K562 (cell line): Measurements from ENCODE around the gene RBM19. TPM values are rescaled to one million over a fixed set of nuclear protein-coding genes. Genes with fewer than 3 reads are reported as not detected.
A peak's percentile ranks its signal among the peaks of the same experiment; 100 is the strongest.

Source experiments
- ATAC-seq: fragments of 200-7000 bp; cut with Tn5 transposase; 3 replicates; pipeline ENCODE4 v1.9.1; 2020; ENCODE audit warnings: moderate library complexity
- BruUV-seq: library from RNA; stranded (reverse); fragments of 400-500 nt; replicated peaks from 2 replicates; lab custom pipeline; 2021; lab: Mats Ljungman, UMichigan
- CTCF ChIA-PET: fragments of 300-600 bp; formaldehyde crosslinking; extraction: SDS; loops from one replicate; lab custom pipeline; 2021; ENCODE audit warnings: low intra/inter-chr PET ratio; lab: Yijun Ruan, JAX
- POLR2A ChIA-PET: fragments of 300-600, 350-650 bp; sonication (Branson Sonifier 250); formaldehyde crosslinking; extraction: SDS; loops from one replicate; lab custom pipeline; 2021; ENCODE audit warnings: antibody characterized with exemption, inconsistent platforms; lab: Yijun Ruan, JAX
- DNase-seq, 4 experiments: peaks; one replicate each; pipeline versions ENCODE4 v3.0.0 to v3.0.0-alpha.2; 2011 to 2018; ENCODE audit warnings: low spot score in 3 of 4, mixed read lengths in 3 of 4; ENCODE audit errors: extremely low read depth in 1 of 4
- FAIRE-seq: peaks from 2 replicates; lab custom pipeline; 2011; peaks lifted over from hg19 to GRCh38; lab: Jason Lieb, UNC
- H2AFZ ChIP-seq: 2 replicates; pipeline ENCODE4 v1.6.0; 2011; ENCODE audit warnings: low read depth, low read length, control low read depth, inconsistent platforms
- H3K27ac ChIP-seq: fragments of 200-600 bp; 3 replicates; pipeline ENCODE4 v1.8.0; 2011; ENCODE audit warnings: low read depth, mild to moderate bottlenecking, control low read depth, inconsistent platforms, low read length, moderate library complexity, mixed read lengths; ENCODE audit errors: extremely low read depth
- H3K27me3 ChIP-seq, 2 experiments: fragments of 300-600 bp in 1 of 2; 2 replicates in 1 of 2; 3 replicates in 1 of 2; pipeline versions ENCODE4 v1.6.0 to v1.8.0; 2011; ENCODE audit warnings: inconsistent platforms in 2 of 2, low read length in 2 of 2, mild to moderate bottlenecking in 1 of 2, mixed read lengths in 1 of 2, moderate library complexity in 1 of 2; ENCODE audit not compliant: control insufficient read depth in 2 of 2, insufficient read depth in 2 of 2
- H3K36me3 ChIP-seq: fragments of 300-600 bp; 3 replicates; pipeline ENCODE4 v1.8.0; 2011; ENCODE audit warnings: mild to moderate bottlenecking, low read length, inconsistent platforms; ENCODE audit not compliant: control insufficient read depth, insufficient read depth
- H3K4me1 ChIP-seq, 2 experiments: fragments of 200-600 bp in 1 of 2; replicated peaks in 1 of 2; 2 replicates in 1 of 2; 3 replicates in 1 of 2; pipeline versions ENCODE4 v1.5.1 to v1.8.0; 2011; ENCODE audit warnings: inconsistent platforms in 2 of 2, low read length in 2 of 2, mild to moderate bottlenecking in 1 of 2, mixed read lengths in 1 of 2, moderate library complexity in 1 of 2; ENCODE audit not compliant: control insufficient read depth in 2 of 2, insufficient read depth in 2 of 2
- H3K4me2 ChIP-seq: 2 replicates; pipeline ENCODE4 v1.6.1; 2011; ENCODE audit warnings: low read length, control low read depth, inconsistent platforms, mixed read lengths; ENCODE audit not compliant: insufficient read depth
- H3K4me3 ChIP-seq: fragments of 200-600 bp; sonication (generic), shearing (Covaris generic); 2 replicates; pipeline ENCODE4 v1.5.1; 2016; ENCODE audit warnings: control low read depth, inconsistent platforms
- H3K79me2 ChIP-seq: fragments of 200-600 bp; 3 replicates; pipeline ENCODE4 v1.8.0; 2011; ENCODE audit warnings: low read length, inconsistent platforms; ENCODE audit not compliant: control insufficient read depth, insufficient read depth
- H3K9ac ChIP-seq, 2 experiments: 2 replicates each; pipeline versions ENCODE4 v1.6.0 to v1.6.1; 2011; ENCODE audit warnings: low read depth in 2 of 2, low read length in 2 of 2, control low read depth in 1 of 2, inconsistent platforms in 1 of 2, mild to moderate bottlenecking in 1 of 2, mixed read lengths in 1 of 2; ENCODE audit not compliant: insufficient read depth in 1 of 2
- H3K9me1 ChIP-seq: one replicate; pipeline ENCODE4 v1.6.0; 2011; ENCODE audit warnings: inconsistent platforms, mild to moderate bottlenecking, low read length, moderate library complexity; ENCODE audit not compliant: control insufficient read depth, insufficient read depth
- H3K9me3 ChIP-seq: replicated peaks from 2 replicates; pipeline ENCODE4 v1.5.1; 2011; ENCODE audit warnings: low read depth, low read length, inconsistent platforms; ENCODE audit not compliant: control insufficient read depth, insufficient read depth
- H4K20me1 ChIP-seq: replicated peaks from 2 replicates; pipeline ENCODE4 v1.6.1; 2011; ENCODE audit warnings: low read length, inconsistent platforms, mixed read lengths; ENCODE audit not compliant: control insufficient read depth, insufficient read depth
- BCOR ChIP-seq: fragments of 450-650 bp; IDR thresholded peaks from 2 replicates; pipeline ENCODE4 v1.6.1; 2016
- KDM1A ChIP-seq, 2 experiments: fragments of 450-650 bp; IDR thresholded peaks; 2 replicates each; pipeline ENCODE4 v1.6.1; 2016; ENCODE audit warnings: mild to moderate bottlenecking in 2 of 2
- MCM7 ChIP-seq, 2 experiments: fragments of 450-650 bp; IDR thresholded peaks; 2 replicates each; pipeline ENCODE4 v1.6.1; 2016 to 2018
- MEIS2 ChIP-seq: fragments of 450-650 bp; IDR thresholded peaks from 2 replicates; pipeline ENCODE4 v1.6.1; 2014; ENCODE audit warnings: mild to moderate bottlenecking; ENCODE audit not compliant: partially characterized antibody
- RBM25 ChIP-seq: fragments of 200-400 bp; formaldehyde crosslinking; IDR thresholded peaks from 2 replicates; pipeline ENCODE4 v1.6.1; 2018; ENCODE audit warnings: low read length, low read depth, moderate library complexity; ENCODE audit not compliant: severe bottlenecking
- RBM34 ChIP-seq: fragments of 200-400 bp; formaldehyde crosslinking; IDR thresholded peaks from 2 replicates; pipeline ENCODE4 v1.6.1; 2018; ENCODE audit warnings: low read length, borderline replicate concordance; ENCODE audit not compliant: insufficient read depth
- SAFB ChIP-seq: fragments of 200-400 bp; formaldehyde crosslinking; IDR thresholded peaks from 2 replicates; pipeline ENCODE4 v1.6.1; 2017; ENCODE audit warnings: low read depth, low read length, borderline replicate concordance
- SUPT5H ChIP-seq: fragments of 450-650 bp; IDR thresholded peaks from 2 replicates; pipeline ENCODE4 v1.6.1; 2016
- WHSC1 ChIP-seq: IDR thresholded peaks from one replicate; pipeline ENCODE4 v1.6.1; 2012; ENCODE audit warnings: low read length, control low read depth, inconsistent platforms
- ZFP36 ChIP-seq: fragments of 150-350 bp; IDR thresholded peaks from 2 replicates; pipeline ENCODE4 v1.6.1; 2018; ENCODE audit warnings: low read length, low read depth; ENCODE audit not compliant: partially characterized antibody
- ZNF133 ChIP-seq: fragments of 250-450 bp; sonication (Bioruptor Pico); IDR thresholded peaks from 2 replicates; pipeline ENCODE4 v1.4.0; 2020; ENCODE audit warnings: mild to moderate bottlenecking
- ZNF174 ChIP-seq: fragments of 250-450 bp; sonication (Bioruptor Pico); IDR thresholded peaks from 2 replicates; pipeline ENCODE4 v1.4.0; 2020; ENCODE audit warnings: mild to moderate bottlenecking
- ZNF586 ChIP-seq: fragments of 450-650 bp; formaldehyde crosslinking; conservative IDR thresholded peaks from 2 replicates; pipeline ENCODE4 v1.4.0; 2020; ENCODE audit warnings: mild to moderate bottlenecking, moderate library complexity
- ZZZ3 ChIP-seq: fragments of 450-650 bp; IDR thresholded peaks from 2 replicates; pipeline ENCODE4 v1.6.1; 2016; ENCODE audit warnings: antibody characterized with exemption, mild to moderate bottlenecking, moderate library complexity
- WGBS: fragments of 100-300 bp; shearing (Covaris generic); methylation state at CpG from one replicate; pipeline ENCODE4 v1.1.6; 2016; ENCODE audit warnings: low coverage, mixed read lengths; ENCODE audit not compliant: insufficient coverage; ENCODE audit errors: missing lambda C conversion rate; 5-methylcytosine and 5-hydroxymethylcytosine counted together
- in situ Hi-C: fragments of 300-500 bp; cut with MboI; formaldehyde crosslinking; loops from 4 replicates; pipeline ENCODE4 v1.15.0; 2018; ENCODE audit warnings: inconsistent platforms, mixed read lengths
- intact Hi-C: fragments of 100-400 bp; cut with micrococcal nuclease; formaldehyde crosslinking; loops from 2 replicates; pipeline ENCODE4 v1.14.2; 2022
- polyA plus RNA-seq, 8 experiments: library from polyadenylated mRNA; depleted of rRNA in 4 of 8; stranded (reverse) in 5 of 8; unstranded in 3 of 8; fragments of >200 nt; fragmentation: Nextera tagmentation in 2 of 8; fragmentation: Illumina TruSeq in 1 of 8; extraction: Ambion mirVana in 2 of 8; extraction: Trizol in 1 of 8; gene quantifications; 2 replicates each; pipeline versions ENCODE4 v1.2.1 to v1.2.3, GENCODE V29; 2011 to 2014; ENCODE audit warnings: inconsistent platforms in 1 of 8, missing spikeins in 1 of 8
- total RNA-seq, 7 experiments: library from RNA; depleted of rRNA in 6 of 7; stranded (reverse); fragments of >200 nt in 6 of 7; fragmentation: Illumina TruSeq in 2 of 7; extraction: Trizol in 2 of 7; gene quantifications; 2 replicates each; pipeline versions ENCODE4 v1.2.1 to v1.2.3, GENCODE V29; 2011 to 2021; ENCODE audit warnings: low replicate concordance in 1 of 7
- TF ChIP-seq, protein P1 (sequence below): fragments of 450-650 bp; IDR thresholded peaks from 2 replicates; pipeline ENCODE4 v1.6.1; 2014; ENCODE audit warnings: low read depth, mild to moderate bottlenecking, moderate library complexity, borderline replicate concordance
- TF ChIP-seq, protein P2 (sequence below): fragments of 450-650 bp; formaldehyde crosslinking; IDR thresholded peaks from 2 replicates; pipeline ENCODE4 v1.4.0; 2020; ENCODE audit warnings: mild to moderate bottlenecking, moderate library complexity
- TF ChIP-seq, protein P3 (sequence below): fragments of 450-650 bp; IDR thresholded peaks from 2 replicates; pipeline ENCODE4 v1.6.1; 2016; ENCODE audit warnings: mild to moderate bottlenecking

Gene RBM19
- total and polyA plus RNA-seq, 9 of the 15 experiments (the other 6 are each of a cell fraction or from before 2014, with no cell fraction given): 16.0 to 58.4 (median 37.9) TPM

DNA sequence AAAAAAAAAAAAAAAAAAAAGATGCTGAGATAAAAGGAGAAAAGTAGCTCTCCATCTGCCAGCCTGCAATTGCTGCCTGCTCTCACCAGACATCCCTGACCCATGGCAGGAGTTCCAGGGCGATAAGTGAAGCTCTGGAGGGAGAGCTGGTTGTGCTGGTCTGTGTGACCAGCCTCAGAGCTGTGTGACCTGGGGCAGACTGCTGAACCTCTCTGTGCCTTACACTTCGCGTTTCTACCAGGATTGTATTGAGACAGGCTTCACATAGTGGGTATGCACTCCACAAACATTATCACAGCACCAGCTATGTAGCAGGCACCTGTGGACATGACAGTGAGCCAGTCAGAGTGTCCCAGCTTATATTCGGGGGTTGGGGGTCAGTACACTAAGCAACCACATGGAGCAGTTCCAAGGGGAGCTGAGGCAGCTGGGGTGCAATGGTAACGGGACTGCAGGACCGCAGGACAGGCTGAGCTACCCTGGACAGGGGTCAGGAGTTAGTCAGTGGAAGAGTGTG, 57.5 kb downstream of the RBM19 start:
- no peak for ATAC-seq
- H3K9me3 ChIP-seq: no peaks in the 10 kb centered on the region
- peaks cover 3 to 4% of the 10 kb centered on the region in 2 experiments; a peak in 3 of 5 replicates for H3K4me1 ChIP-seq
- intact Hi-C loops (no loop called here), in situ Hi-C loops (no loop called here)
- H3K27me3 ChIP-seq: no peaks in the 10 kb centered on the region
- no peak overlapping the region for H3K4me3 ChIP-seq
- H4K20me1 ChIP-seq: no peaks in the 10 kb centered on the region; the same call in 1 of the 2 replicates
- no TSS peak for BruUV-seq
- WGBS: 94% methylated on average over 5 of the region's 6 CpGs
- no peak overlapping the region for H3K9ac ChIP-seq
- peaks cover 73% of the 10 kb centered on the region; the same call in 2 of the 3 replicates for H3K36me3 ChIP-seq
- no peaks in the 10 kb centered on the region for H3K79me2 ChIP-seq
- H2AFZ ChIP-seq: no peak overlapping the region
- DNase-seq: no peak
- ChIA-PET CTCF (interaction anchor here (0.6 kb wide), 1 partner anchor 83 kb away, joined by 3 read pairs; no protein-coding TSS in a partner anchor), POLR2A (interaction anchor here (1.2 kb wide), 1 partner anchor 9 kb away, joined by 4 read pairs; no protein-coding TSS in a partner anchor)
- H3K4me2 ChIP-seq: no peak overlapping the region
- no peak for FAIRE-seq
- no peaks in the 10 kb centered on the region for H3K9me1 ChIP-seq
- H3K27ac ChIP-seq: no peak overlapping the region
- TF ChIP-seq RBM34 (no peak), ZNF174 (CRISPR knock-in tag) (no peak), WHSC1 (no peak), SUPT5H (no peak), ZNF133 (CRISPR knock-in tag) (no peak), SAFB (no peak), ZZZ3 (no peak), ZFP36 (peak; percentile 86), BCOR (peak; percentile 44; the same call in 1 of the 2 replicates), MCM7 (IDR thresholded peaks at IDR 0.05) (no peak), RBM25 (peak; percentile 69), ZNF586 (no peak), KDM1A (IDR thresholded peaks at IDR 0.05) (0 out of 4 replicates have a peak, but pooled peaks have one; percentile 14 to 15), MEIS2 (no peak)
- TF ChIP-seq, protein P1, sequence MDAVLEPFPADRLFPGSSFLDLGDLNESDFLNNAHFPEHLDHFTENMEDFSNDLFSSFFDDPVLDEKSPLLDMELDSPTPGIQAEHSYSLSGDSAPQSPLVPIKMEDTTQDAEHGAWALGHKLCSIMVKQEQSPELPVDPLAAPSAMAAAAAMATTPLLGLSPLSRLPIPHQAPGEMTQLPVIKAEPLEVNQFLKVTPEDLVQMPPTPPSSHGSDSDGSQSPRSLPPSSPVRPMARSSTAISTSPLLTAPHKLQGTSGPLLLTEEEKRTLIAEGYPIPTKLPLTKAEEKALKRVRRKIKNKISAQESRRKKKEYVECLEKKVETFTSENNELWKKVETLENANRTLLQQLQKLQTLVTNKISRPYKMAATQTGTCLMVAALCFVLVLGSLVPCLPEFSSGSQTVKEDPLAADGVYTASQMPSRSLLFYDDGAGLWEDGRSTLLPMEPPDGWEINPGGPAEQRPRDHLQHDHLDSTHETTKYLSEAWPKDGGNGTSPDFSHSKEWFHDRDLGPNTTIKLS: no peak
- TF ChIP-seq, protein P2, sequence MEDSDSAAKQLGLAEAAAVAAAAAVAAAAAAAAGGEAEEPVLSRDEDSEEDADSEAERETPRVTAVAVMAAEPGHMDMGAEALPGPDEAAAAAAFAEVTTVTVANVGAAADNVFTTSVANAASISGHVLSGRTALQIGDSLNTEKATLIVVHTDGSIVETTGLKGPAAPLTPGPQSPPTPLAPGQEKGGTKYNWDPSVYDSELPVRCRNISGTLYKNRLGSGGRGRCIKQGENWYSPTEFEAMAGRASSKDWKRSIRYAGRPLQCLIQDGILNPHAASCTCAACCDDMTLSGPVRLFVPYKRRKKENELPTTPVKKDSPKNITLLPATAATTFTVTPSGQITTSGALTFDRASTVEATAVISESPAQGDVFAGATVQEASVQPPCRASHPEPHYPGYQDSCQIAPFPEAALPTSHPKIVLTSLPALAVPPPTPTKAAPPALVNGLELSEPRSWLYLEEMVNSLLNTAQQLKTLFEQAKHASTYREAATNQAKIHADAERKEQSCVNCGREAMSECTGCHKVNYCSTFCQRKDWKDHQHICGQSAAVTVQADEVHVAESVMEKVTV (CRISPR knock-in tag): no peak
- TF ChIP-seq, protein P3, sequence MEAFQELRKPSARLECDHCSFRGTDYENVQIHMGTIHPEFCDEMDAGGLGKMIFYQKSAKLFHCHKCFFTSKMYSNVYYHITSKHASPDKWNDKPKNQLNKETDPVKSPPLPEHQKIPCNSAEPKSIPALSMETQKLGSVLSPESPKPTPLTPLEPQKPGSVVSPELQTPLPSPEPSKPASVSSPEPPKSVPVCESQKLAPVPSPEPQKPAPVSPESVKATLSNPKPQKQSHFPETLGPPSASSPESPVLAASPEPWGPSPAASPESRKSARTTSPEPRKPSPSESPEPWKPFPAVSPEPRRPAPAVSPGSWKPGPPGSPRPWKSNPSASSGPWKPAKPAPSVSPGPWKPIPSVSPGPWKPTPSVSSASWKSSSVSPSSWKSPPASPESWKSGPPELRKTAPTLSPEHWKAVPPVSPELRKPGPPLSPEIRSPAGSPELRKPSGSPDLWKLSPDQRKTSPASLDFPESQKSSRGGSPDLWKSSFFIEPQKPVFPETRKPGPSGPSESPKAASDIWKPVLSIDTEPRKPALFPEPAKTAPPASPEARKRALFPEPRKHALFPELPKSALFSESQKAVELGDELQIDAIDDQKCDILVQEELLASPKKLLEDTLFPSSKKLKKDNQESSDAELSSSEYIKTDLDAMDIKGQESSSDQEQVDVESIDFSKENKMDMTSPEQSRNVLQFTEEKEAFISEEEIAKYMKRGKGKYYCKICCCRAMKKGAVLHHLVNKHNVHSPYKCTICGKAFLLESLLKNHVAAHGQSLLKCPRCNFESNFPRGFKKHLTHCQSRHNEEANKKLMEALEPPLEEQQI: no peak
